Stomach (tissue), 4 donors: Measurements from ENCODE around the gene DLGAP1.

Experiments used
- CTCF ChIP-seq, 7 experiments: fragments of 450-650 bp in 4 of 7; fragments of 200-600 bp in 3 of 7; sonication (generic) in 3 of 7; IDR thresholded peaks; one replicate each; pipeline ENCODE4 v1.5.1; 2016 to 2019; ENCODE audit warnings: antibody characterized with exemption in 7 of 7, control low read depth in 2 of 7, mild to moderate bottlenecking in 1 of 7
- POLR2A ChIP-seq, 4 donors: fragments of 450-650 bp; IDR thresholded peaks; one replicate each; pipeline ENCODE4 v1.6.1; 2016; ENCODE audit warnings: antibody characterized with exemption in 4 of 4, control low read depth in 2 of 4, mild to moderate bottlenecking in 1 of 4, moderate library complexity in 1 of 4
- POLR2AphosphoS5 ChIP-seq, 3 donors: sonication (generic); formaldehyde crosslinking; IDR thresholded peaks; one replicate each; pipeline ENCODE4 v1.6.1; 2016; ENCODE audit warnings: antibody characterized with exemption in 3 of 3

GRCh38 chr18:3692113-3692621 lies 762.9 kb downstream of the DLGAP1 start:
- TF ChIP-seq CTCF (IDR thresholded peaks at IDR 0.05) (no peak), POLR2A (IDR thresholded peaks at IDR 0.05) (no peak), POLR2AphosphoS5 (IDR thresholded peaks at IDR 0.05) (no peak)
